B cell (primary cell): ENCODE measurements around the gene MPZ.

ENCODE experiments used
- CTCF ChIP-seq: fragments of 200-600 bp; IDR thresholded peaks from one replicate; pipeline ENCODE4 v1.8.0; 2022; ENCODE audit warnings: antibody characterized with exemption, mild to moderate bottlenecking
- EZH2 ChIP-seq: IDR thresholded peaks from 2 replicates; pipeline ENCODE4 v1.6.1; 2012; ENCODE audit warnings: borderline replicate concordance, low read depth, mild to moderate bottlenecking, moderate library complexity, low read length; ENCODE audit not compliant: insufficient read depth, poor library complexity, severe bottlenecking

GRCh38 chr1:161259765-161260164 is 50.0 kb downstream of the MPZ start:
- TF ChIP-seq CTCF (no peak), EZH2 (no peak)
